GM19395 (cell line): ENCODE measurements around the gene MAPKAPK3.
"Not testable (repeated sequence)": the region's sequence is repeated elsewhere in the genome, so short reads cannot be mapped to it uniquely, and the experiment has no call there.

ENCODE experiments used
- ATAC-seq: cut with Tn5 transposase; IDR thresholded peaks from one replicate; pipeline ENCODE4 v1.9.1; 2021; ENCODE audit warnings: mild to moderate bottlenecking, moderate library complexity; ENCODE audit not compliant: unreplicated experiment

The MAPKAPK3 gene

DNA sequence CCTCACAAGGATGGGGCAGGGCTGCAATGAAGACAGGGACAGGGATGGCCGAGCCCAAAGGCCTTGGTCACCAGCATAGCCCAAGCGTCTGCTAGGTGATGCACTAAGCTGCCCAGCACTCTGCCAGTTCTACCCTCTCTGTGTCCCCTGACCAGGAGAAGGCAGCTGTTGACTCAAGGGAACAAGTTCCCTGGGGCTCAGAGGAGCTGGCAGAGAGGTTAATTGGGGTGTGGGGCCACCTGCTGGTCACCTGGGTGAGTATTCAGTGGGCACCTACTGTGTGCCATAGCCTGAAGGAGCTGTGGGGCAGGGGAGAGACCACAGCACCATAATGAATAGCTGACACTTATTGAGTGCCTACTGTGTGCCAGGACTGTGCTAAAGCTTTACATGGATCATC is 35.8 kb downstream of the MAPKAPK3 start:
- ATAC-seq, result no peak

DNA sequence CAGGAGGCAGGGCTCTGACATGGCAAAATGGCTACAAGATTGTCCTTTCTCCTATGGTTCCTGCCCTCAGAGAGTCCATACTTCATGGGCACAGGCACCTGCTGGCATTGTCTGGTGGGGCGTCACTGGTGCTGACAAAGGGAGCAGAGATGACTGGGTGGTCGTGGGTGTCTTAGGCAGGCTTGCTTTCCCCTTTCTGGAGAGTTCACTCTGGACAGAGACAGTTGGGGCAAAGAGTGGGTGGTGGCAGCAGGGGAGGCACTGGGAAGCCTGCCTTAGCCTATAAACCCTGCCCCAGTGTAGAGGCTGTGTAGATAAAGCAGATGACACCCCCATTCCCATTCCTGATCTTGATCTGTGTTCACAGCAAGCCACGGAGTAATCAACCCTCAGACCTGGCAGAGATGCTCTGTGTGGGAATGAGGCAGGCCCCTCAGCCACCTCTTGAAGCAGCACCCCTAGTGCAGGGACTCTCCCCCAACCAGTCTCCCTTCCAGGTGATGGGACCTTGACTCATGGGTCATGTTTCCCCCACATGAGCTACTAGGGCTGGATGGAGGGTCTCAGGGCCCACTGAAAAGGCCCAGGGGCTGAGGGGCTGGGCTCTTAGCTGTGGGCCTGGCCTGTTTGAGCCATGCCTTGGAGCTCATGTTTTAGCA is 37.1 kb downstream of the MAPKAPK3 start:
- ATAC-seq, result no peak

DNA sequence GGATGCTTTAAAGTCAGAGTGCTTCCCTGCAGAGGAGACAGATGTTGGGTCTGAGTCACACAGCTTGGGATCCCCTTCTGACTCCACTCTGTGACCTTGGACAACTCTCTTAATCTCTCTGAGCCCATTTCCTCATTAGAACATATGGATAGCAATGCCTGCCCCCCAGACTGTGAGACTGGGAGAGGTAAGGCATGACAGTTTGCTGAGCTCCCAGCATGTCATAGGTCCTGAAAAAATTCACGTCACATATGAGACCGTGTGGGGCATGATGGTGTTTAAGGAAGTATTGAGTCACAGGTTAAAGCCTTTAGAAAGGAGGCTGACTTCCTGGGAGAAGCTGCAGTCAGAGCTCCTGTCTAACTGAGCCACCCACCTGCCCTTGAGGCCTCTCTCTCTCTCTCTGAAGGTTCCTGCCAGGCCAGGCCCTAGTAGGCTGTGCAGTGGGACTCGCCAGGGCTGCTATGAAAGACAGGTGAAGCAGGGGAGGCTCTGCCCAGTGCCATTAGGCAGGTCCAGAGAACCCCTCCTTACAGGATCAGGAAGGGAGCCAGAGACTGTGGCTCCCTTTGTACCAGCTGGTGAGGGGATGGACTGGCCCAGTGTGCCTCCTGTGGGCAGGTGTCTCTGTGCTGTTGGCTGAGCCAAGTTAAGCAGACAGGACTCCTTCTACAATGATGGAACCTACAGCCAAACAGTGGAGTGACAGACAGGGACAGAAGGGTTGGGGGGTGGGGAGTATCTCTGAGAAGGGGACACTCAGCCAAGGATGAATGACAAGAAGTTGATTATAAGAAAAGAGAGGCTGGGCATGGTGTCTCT is 38.3 kb downstream of the MAPKAPK3 start:
- ATAC-seq, result no peak

DNA sequence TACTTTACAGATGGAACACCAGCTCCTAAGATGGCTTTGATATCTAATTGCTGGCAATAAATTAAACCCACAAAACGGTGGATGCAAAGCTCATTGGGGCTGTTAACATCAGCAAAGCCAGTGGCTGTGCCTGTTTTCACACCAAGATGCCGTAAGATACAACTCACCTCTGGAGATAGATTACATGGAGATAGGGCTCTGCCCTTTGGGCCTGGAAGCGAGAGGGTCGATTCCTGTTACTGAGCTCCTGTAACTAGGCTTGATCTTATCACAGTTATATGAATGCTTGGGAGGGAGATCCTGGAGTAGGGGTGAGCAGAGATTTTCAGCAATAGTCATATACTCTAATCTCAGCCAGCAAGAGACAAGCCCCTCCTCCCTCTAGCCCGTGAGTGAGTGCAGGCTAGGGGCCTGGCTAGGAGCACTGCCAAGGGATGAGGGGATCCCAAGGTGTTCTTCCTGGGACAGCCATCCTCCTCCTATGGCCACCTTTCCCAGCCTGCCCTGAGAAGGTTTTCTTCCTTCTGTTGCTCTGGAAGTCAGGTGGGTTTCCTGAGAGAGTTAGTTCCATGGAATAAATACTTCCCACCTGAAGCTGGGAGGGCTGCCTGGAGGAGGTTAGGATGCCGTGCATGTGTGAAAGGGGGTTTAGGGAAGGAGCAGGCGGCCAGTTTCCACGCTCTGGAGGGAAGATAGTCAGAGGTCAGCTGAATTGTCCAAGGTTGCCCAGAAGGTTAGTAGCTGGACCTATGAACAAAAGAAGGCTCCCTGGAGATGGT is 39.7 kb downstream of the MAPKAPK3 start:
- ATAC-seq, result no peak

DNA sequence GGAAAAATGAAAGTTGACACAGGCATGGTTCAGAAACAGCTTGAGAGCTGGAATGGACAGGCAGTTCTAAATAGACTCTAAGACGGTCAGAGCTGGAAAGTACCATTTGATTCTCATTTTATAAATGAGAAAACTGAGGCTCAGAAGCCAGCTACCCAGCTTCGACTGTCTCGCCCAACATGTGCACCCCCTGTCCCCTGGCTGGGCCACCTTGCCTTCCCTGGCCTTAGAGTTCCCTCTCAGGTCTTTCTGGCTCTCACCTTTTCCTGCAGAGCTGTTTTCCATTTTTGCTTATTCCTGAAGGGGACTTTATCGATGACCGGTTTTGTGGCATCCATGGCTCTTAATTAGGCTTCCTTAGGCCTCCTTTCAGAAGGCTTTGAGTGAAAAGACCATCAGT is 40.5 kb downstream of the MAPKAPK3 start:
- no peak for ATAC-seq

DNA sequence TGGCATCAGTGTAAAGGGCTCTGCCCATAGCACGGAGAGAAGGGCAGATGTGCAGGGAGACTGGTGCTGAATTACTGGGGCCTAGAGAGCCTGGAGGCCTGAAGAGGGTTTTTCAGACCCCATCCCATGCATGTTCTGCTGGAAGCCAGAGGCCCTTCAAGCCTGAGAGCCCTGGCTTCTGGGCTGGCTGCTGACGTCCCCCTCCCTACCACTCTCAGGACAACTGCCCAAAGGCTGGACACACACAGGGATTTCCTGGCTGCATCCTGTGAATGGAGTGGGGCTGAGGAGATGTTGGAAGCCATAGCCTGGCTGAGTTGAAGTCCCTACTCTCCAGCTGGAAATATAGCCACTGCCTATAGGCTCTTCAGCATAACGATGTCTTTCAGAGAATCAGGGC is 40.9 kb downstream of the MAPKAPK3 start:
- ATAC-seq, result no peak

DNA sequence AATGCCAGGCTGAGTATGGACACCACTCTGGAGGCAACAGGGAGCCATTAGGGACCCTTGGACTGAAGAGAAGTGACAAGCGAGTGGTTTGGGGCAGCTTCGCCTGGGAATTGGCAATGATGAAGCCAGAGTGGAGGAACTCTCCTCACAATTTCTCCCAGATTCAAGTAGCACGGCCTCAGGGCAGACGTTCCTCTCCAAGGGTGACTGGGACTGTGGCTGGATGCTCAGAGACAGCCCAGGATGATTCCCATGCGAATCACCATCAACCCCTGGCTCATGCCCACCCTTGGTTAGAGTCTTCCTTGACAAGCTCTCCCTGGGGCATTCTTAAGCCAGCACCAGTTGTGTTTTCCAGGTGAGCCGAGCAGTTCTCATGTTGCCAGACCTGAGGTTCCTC is 41.5 kb downstream of the MAPKAPK3 start:
- ATAC-seq, result no peak

DNA sequence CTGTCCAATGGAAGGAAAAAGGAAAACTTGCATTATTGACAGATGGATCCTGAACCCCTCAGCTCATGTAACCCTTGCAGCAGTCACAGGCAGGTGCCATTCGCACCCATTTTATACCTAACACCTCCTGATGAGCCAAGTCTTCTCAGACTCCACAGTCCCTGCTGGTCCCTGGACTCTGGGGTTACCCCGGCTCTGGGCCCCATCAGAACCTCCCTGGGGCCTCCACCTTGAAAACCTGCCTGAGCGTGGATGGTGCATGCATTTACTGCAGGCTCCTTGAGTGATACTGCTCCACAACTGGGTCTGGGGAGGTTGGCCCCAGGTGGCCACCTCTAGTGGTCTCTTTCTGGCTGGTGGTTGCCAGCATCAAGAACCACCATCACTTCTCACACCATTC is 41.9 kb downstream of the MAPKAPK3 start:
- ATAC-seq, result no peak

DNA sequence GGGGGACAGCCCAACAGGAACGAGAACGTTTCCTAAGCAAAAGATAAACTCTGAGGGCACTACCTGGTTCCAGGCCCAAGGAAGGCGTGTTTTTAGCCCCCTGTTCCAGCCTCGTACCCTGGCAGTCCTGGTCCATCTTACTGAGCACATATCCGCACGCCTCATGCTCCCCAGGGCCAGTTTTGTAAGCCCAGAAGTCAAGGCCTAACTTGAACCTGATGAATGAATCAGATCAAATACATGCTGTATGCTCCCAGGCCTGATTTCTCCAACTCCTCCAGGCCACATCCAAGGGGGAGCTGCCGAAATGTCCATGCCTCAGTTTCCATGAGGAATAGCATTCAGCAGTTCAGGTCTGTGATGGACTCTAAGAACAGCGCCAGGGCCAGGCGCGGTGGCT is 43.4 kb downstream of the MAPKAPK3 start:
- ATAC-seq, result no peak

DNA sequence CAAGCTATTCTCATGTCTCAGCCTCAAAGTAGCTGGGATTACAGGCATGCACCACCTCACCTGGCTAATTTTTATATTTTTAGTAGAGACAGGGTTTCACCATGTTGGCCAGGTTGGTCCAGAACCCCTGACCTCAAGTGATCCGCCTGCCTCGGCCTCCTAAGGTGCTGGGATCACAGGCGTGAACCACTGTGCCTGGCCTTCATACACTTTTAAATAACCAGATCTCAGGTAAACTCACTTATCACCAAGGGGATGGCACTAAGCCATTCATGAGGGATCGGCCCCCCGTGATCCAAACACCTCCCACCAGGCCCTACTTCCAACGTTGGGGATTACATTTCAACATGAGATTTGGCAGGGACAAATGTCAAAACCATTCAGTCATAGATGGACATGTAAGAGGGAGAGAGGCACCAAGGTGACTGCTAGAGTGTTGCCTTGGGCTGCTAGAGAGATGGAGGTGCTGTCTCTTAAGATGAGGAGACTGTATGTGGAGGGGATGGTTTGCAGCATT is 44.4 kb downstream of the MAPKAPK3 start:
- ATAC-seq, result no peak

DNA sequence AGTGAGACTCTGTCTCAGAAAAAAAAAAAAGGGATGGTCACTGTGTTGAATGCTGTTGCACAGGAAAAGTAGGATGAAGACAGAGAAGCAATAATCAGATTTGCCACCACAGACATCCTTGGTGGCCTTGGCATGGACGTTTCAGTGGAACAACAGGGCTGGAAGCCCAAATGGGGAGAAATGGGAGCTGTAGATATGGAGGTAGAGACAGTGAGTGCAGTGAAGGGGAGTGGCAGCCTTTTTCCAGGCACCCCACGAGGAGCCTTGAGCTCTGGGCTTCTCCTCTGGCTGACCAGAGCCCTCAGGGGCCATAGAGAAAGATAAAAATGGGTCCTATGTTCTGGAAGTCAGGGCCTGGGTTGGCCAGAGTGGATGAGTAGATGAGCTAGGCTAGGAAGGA is 45.5 kb downstream of the MAPKAPK3 start:
- ATAC-seq, result no peak

DNA sequence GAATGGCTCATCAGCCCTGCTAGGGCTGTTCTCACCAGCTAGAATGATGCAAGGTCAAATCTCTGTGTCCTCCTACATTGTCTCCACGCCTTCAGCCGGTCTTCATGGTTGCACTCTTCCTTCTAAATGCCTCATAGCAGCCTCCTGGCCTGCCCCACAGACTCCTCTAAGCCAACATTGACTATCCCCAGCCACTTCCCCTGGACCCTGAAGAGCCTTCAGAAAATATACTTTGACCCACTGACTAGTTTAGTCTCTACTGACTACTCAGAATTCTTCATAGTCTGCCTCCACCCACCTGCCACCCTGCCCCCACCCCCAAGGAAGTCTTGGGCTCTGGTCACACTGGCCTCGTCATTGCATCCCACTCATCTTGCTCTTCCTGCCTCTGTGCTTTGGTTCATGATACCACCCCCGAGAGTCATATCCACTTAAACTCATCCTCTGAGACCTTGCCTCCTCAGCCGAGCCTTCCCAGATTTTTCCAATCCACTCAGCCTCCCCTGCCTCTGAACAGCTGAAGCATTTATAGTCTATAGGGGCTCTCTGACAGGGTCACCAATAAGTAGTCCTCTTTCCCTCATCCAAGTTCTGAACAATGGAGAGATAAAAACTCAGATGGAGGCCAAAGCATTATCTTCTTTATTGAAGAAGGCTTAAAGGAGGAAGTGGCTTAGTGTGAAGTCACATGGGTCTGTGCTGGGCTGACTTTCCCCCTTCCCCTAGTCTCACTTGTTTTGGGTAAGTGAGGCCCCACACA is 48.3 kb downstream of the MAPKAPK3 start:
- ATAC-seq, result no peak

DNA sequence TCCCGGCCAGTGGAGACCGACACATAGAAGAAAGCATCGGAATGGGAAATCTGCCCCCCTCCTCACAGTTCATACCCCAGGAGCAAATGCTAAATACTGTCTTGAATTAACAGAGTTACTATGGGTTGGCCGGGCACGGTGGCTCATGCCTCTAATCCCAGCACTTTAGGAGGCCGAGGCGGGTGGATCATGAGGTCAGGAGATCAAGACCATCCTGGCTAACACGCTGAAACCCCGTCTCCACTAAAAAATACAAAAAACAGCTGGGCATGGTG is 48.8 kb downstream of the MAPKAPK3 start:
- not testable (repeated sequence) for ATAC-seq

DNA sequence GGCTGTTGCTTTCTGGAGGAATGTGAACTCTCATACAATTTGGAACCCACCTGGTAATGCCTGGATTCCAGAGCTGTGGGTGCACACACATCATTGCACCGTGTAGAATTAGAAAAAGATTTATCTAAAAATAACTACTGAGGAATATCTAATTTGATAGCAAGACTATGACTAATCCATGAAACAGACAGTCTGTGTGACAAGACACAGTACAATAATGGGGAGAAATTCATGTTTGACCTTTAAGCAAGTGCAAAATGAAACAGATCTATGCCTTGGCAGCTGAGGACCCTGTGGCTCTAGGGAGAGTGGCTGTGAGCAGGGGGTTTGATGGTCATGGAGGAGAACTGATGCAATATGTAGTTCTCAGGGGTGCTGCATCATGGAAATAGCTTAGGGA is 49.9 kb downstream of the MAPKAPK3 start:
- no peak for ATAC-seq

DNA sequence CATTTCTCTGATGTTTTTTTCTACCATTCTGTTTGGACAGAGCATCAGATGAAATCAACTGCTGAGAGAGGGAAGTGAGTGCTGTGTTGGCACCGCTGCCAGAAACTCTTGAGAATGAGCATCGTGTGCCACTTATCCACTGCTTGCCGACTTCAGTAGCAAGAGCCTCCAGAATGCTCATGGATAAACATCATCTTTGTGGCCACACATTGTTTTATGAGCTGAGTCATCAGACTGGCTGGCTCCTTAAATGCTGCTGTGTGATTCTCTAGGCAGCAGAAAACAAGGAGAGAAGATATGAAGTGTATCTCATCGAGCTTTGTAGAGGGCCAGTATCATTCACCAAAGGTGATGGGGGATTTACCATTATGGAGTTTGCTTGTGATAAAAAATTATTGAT is 54.4 kb downstream of the MAPKAPK3 start:
- ATAC-seq, result no peak

DNA sequence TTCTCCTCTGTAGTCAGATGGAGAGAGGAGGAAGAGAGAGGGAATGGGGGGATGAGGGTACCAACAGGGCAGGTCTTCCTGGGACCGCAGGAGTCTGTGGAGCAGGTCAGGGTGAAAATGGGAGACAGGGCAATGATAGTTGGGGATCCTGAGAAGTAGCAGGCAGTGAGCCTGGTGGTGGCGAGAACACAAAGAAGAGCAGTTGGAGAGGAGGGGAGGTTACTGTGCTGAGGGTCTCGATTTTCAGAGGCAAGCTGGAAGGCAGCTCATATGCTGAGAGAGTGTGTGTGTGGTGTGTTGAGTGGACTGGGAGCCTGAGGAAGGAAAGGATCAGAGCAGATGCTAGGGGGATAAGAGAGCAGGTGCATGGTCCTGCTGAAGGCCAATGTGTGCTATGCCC is 55.7 kb downstream of the MAPKAPK3 start:
- no peak for ATAC-seq

DNA sequence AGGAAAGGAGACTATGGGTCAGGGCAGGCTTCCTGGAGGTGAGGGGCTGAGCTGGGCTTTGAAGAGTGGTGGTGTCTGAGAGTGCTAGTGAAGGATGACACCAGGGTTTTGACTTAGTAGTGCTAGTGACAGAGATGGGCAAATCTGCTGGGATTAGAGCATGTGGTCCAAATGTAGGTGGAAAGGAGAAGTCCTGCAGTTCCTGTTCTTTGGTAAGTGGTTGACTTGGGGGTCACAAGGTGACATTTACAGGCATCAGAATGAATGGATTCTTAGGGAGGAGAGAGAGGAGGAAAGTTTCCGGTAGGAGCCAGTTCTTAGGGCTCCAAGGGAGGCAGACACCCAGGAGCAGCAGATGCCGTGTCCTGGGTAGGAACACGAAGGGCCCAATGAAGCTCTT is 57.0 kb downstream of the MAPKAPK3 start:
- no peak for ATAC-seq

DNA sequence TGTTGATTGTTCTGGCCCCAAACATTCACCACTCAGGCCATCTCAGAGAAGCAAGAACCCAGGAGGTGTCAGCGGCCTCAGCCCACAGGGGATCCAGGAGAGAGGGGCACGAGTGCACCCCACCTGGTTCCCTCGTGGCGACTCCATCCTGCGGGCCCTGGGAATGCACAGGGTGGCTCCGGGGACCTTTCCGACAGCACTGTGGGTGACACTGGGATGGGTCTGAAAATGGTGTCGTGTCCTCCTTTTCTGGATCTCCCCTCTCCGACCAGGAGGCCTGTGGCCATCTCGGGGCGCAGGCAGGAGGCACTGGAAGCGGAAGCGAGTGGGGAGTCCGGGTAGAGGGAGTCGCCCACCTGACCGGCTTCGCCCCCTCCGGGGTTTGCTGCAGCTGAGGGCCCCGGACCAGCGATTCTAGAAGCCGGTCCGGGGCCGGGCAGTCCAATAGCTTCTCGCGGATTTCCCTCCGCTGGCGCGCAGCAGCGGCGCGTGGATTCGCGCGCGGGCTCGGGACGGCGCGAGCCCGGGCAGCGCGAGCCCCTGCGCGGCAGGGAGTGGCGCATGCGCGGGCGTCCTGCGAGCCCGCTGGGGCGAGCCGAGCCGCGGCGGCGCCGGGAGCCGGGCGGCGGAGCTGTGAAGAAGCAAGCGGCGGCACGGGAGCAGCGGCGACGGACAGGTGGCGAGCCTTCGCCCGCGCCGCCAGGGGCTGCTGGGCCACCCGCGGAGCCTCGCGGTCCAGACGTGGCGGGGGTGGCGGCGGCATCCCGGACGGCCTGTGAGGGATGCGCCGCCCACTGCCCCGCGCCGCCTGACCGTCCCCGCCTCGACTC is 57.6 kb downstream of the MAPKAPK3 start, which contains the start of gene DOCK3:
TSS of gene DOCK3 (plus strand) at position 579 of the 830 bp plus-strand sequence. CDS start 337 bp downstream, outside the sequence.
- no peak for ATAC-seq

DNA sequence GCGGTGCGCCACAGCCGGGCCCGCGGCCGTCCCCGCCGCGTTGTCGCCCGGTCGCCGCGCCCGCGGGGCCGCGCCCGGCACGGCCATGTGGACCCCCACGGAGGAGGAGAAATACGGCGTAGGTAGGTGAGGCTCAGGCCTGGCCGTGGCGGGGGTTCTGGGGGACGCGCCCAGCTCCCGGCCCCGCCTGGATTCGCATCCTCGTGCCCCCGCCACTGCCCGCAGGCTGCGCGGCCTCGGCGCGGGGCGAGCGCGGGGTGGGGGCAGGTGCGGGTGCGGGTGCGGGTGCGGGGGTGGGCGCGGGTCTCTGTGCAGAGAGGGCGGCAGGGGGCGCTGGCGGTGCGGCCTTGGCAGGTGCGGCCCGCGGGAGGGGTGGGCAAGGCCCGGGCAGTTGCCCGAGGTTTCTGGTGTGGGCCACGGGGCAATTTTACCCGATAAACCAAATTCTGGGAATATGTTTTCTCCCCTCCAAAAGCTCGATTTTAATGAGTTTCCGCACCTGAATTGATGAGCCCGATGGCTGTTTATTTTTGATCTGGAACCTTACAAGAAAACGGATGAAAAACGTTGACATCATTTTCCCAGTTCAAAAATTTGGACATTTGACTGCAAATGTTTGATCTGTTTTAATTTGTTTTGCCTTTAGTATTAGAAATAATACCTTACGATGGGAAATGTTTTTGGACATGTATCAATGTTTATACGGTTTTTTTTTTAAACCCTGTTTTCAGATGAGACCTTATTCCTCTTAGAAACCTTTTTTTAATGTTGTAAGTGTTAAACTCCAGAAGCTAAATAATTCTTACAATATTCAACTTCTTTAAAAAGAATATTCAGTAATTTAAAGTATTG is 58.5 kb downstream of the MAPKAPK3 start:
- no peak for ATAC-seq
